HG02610 (cell line): ENCODE measurements around the gene CEBPG.

ENCODE experiments used
- ATAC-seq: cut with Tn5 transposase; IDR thresholded peaks from one replicate; pipeline ENCODE4 v1.9.1; 2021; ENCODE audit warnings: mild to moderate bottlenecking, moderate library complexity; ENCODE audit not compliant: unreplicated experiment

Gene CEBPG

GRCh38 chr19:33373453-33374235 lies at the start of gene CEBPG:
Gene CEBPG (plus strand): TSS chr19:33373709. CDS start chr19:33379240, 5,531 bp downstream.
- ATAC-seq: peak; percentile 94

GRCh38 chr19:33324628-33325027 lies 48.9 kb upstream of the CEBPG start:
- no peak for ATAC-seq

- no peak for ATAC-seq
Observed at GRCh38 chr19:33325920-33326319, 47.6 kb upstream of the CEBPG start.

- ATAC-seq: no peak
Observed at GRCh38 chr19:33329060-33329459, 44.4 kb upstream of the CEBPG start.

GRCh38 chr19:33329736-33330135 lies 43.8 kb upstream of the CEBPG start:
- ATAC-seq: no peak

- ATAC-seq: no peak
Observed at GRCh38 chr19:33332248-33332647, 41.3 kb upstream of the CEBPG start.

GRCh38 chr19:33333151-33333550 lies 40.4 kb upstream of the CEBPG start:
- ATAC-seq: no peak

- ATAC-seq: no peak
Observed at GRCh38 chr19:33333642-33334041, 39.9 kb upstream of the CEBPG start.

- no peak for ATAC-seq
Observed at GRCh38 chr19:33334271-33334670, 39.2 kb upstream of the CEBPG start.

- ATAC-seq: no peak
Observed at GRCh38 chr19:33335446-33335845, 38.1 kb upstream of the CEBPG start.

- ATAC-seq: no peak
Observed at GRCh38 chr19:33339016-33339984, 34.2 kb upstream of the CEBPG start.

GRCh38 chr19:33340991-33341390 lies 32.5 kb upstream of the CEBPG start:
- ATAC-seq: no peak

GRCh38 chr19:33343301-33343700 lies 30.2 kb upstream of the CEBPG start:
- ATAC-seq: no peak

- no peak for ATAC-seq
Observed at GRCh38 chr19:33343859-33344572, 29.5 kb upstream of the CEBPG start.

- no peak for ATAC-seq
Observed at GRCh38 chr19:33344573-33344925, 29.0 kb upstream of the CEBPG start.

GRCh38 chr19:33345163-33345562 lies 28.3 kb upstream of the CEBPG start:
- ATAC-seq: no peak

- ATAC-seq: no peak
Observed at GRCh38 chr19:33346665-33347064, 26.8 kb upstream of the CEBPG start.

- no peak for ATAC-seq
Observed at GRCh38 chr19:33347300-33347699, 26.2 kb upstream of the CEBPG start.

GRCh38 chr19:33348301-33349010 lies 25.1 kb upstream of the CEBPG start:
- ATAC-seq: no peak
